HepG2 (cell line): Measurements from ENCODE around the gene AP3B2.

Source experiments
- ATM ChIP-seq: fragments of 450-650 bp; IDR thresholded peaks from 2 replicates; pipeline ENCODE4 v1.7.1; 2017; ENCODE audit warnings: mild to moderate bottlenecking, borderline replicate concordance
- CTCF ChIP-seq: sonication (generic); formaldehyde crosslinking; IDR thresholded peaks from 2 replicates; pipeline ENCODE4 v1.5.0; 2020; ENCODE audit warnings: mild to moderate bottlenecking, missing genetic modification reagents, moderate library complexity
- DRAP1 ChIP-seq: IDR thresholded peaks from 2 replicates; pipeline ENCODE4 v1.6.1; 2016; ENCODE audit warnings: missing genetic modification reagents, missing compliant biosample characterization
- FOXM1 ChIP-seq: sonication (generic); formaldehyde crosslinking; IDR thresholded peaks from 2 replicates; pipeline ENCODE4 v1.5.0; 2020; ENCODE audit warnings: missing genetic modification reagents
- IKZF1 ChIP-seq: fragments of 450-650 bp; IDR thresholded peaks from 2 replicates; pipeline ENCODE4 v1.7.1; 2016
- MBD4 ChIP-seq: IDR thresholded peaks from 2 replicates; pipeline ENCODE4 v1.6.1; 2012; ENCODE audit warnings: low read length, inconsistent platforms, borderline replicate concordance
- MLX ChIP-seq: IDR thresholded peaks from 2 replicates; pipeline ENCODE4 v1.6.1; 2016
- POLR2AphosphoS5 ChIP-seq: IDR thresholded peaks from 2 replicates; pipeline ENCODE4 v1.6.1; 2012; ENCODE audit warnings: low read depth, low read length
- RELA ChIP-seq: sonication (generic); formaldehyde crosslinking; IDR thresholded peaks from 2 replicates; pipeline ENCODE4 v1.4.0; 2020; ENCODE audit warnings: missing genetic modification reagents

GRCh38 chr15:82640672-82641071, 69.0 kb downstream of the AP3B2 start:
- TF ChIP-seq FOXM1 (CRISPR knock-in tag) (no peak), MLX (CRISPR knock-in tag) (no peak), RELA (CRISPR knock-in tag) (no peak), ATM (no peak), DRAP1 (CRISPR knock-in tag) (no peak), CTCF (no peak), IKZF1 (no peak), MBD4 (no peak), POLR2AphosphoS5 (no peak)
